ENCODE results near the gene HECTD1. TPM values are rescaled to one million over a fixed set of nuclear protein-coding genes. Genes with fewer than 3 reads are reported as not detected.

HECTD1 gene
- total RNA-seq, 2 experiments from 2014 or later, result 90.3 to 126 TPM

DNA sequence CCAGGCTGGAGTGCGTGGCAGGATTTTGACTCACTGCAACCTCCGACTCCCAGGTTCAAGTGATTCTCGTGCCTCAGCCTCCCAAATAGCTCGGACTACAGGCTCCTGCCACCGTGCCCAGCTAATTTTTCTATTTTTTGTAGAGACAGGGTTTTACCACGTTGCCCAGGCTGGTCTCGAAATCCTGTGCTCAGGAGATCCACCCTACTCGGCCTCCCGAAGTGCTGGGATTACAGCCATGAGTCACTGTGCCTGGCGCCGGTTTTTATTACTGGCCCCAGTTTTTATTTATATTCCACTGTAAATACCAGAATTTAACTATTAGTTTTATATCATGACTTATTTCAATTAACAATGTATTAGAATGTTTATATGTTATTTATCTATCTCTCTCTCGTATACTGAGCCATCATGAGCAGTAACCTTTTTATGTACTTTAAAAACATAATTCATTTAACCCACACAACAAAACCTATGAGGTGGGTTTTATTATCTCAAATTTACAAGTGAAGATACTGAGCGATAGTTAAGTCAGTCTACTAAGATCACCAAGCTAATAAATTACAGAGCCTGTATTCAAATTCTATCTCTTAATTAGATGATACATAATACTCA lies 47.8 kb downstream of the HECTD1 start:
- TF ChIP-seq, protein P1, sequence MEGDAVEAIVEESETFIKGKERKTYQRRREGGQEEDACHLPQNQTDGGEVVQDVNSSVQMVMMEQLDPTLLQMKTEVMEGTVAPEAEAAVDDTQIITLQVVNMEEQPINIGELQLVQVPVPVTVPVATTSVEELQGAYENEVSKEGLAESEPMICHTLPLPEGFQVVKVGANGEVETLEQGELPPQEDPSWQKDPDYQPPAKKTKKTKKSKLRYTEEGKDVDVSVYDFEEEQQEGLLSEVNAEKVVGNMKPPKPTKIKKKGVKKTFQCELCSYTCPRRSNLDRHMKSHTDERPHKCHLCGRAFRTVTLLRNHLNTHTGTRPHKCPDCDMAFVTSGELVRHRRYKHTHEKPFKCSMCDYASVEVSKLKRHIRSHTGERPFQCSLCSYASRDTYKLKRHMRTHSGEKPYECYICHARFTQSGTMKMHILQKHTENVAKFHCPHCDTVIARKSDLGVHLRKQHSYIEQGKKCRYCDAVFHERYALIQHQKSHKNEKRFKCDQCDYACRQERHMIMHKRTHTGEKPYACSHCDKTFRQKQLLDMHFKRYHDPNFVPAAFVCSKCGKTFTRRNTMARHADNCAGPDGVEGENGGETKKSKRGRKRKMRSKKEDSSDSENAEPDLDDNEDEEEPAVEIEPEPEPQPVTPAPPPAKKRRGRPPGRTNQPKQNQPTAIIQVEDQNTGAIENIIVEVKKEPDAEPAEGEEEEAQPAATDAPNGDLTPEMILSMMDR (conservative IDR thresholded peaks at IDR 0.05; ENCODE audit: low read length), result no peak
- no peak for TF ChIP-seq EZH2phosphoT487 (IDR thresholded peaks at IDR 0.05; ENCODE audit: borderline replicate concordance, low read depth, low read length)
- no peaks in the 10 kb centered on the region for H3K9me3 ChIP-seq (ENCODE audit: low read length)
- no peak for DNase-seq (ENCODE audit: low spot score)
- no peak overlapping the region for H3K27ac ChIP-seq (ENCODE audit: low read depth, low read length, poor library complexity, severe bottlenecking)
- H4K20me1 ChIP-seq (ENCODE audit: insufficient read depth, low read length), result no peaks in the 10 kb centered on the region
- no peaks in the 10 kb centered on the region for H3K4me1 ChIP-seq (ENCODE audit: insufficient read depth, low read length, poor library complexity, severe bottlenecking)
- no peak overlapping the region for H3K4me3 ChIP-seq (ENCODE audit: low read depth, low read length, poor library complexity, severe bottlenecking)
- ChIA-PET CTCF (ENCODE audit: unreplicated experiment) (no interaction called here), POLR2A (no interaction called here)
- H3K9me2 ChIP-seq (ENCODE audit: insufficient read depth, low read length), result no peaks in the 10 kb centered on the region
- no peak overlapping the region for H2AFZ ChIP-seq (ENCODE audit: low read length)
- intact Hi-C loops (cut with micrococcal nuclease; ENCODE audit: unreplicated experiment), result no loop called here
- peaks cover 89% of the 10 kb centered on the region for H3K36me3 ChIP-seq (ENCODE audit: insufficient read depth, low read length)
- no TSS peak for BruUV-seq (replicated peaks)
- H3K79me2 ChIP-seq (ENCODE audit: insufficient read depth, low read depth, low read length), result no peaks in the 10 kb centered on the region
- no peak overlapping the region for H3K4me2 ChIP-seq (ENCODE audit: low read length)

DNA sequence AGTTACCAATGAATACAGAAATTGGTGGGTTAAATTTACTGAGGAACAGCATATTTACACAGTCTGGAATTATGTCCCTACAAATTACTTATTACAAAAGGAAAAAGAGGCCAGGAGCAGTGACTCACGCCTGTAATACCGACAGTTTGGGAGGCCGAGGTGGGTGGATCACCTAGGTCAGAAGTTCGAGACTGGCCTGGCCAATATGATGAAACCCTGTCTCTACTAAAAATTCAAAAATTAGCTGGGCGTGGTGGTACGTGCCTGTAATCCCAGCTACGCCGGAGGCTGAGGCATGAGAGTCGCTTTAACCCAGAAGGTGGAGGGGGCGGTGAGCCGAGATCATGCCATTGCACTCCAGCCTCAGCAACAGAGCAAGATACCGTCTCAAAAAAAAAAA lies 52.6 kb downstream of the HECTD1 start:
- Histone ChIP-seq H3K9me3 (ENCODE audit: low read length) (no peaks in the 10 kb centered on the region), H3K4me3 (ENCODE audit: low read depth, low read length, poor library complexity, severe bottlenecking) (no peak overlapping the region), H3K4me1 (ENCODE audit: insufficient read depth, low read length, poor library complexity, severe bottlenecking) (no peaks in the 10 kb centered on the region), H3K36me3 (ENCODE audit: insufficient read depth, low read length) (peaks cover 78% of the 10 kb centered on the region), H3K79me2 (ENCODE audit: insufficient read depth, low read depth, low read length) (no peaks in the 10 kb centered on the region), H2AFZ (ENCODE audit: low read length) (no peak overlapping the region), H4K20me1 (ENCODE audit: insufficient read depth, low read length) (no peaks in the 10 kb centered on the region), H3K9me2 (ENCODE audit: insufficient read depth, low read length) (no peaks in the 10 kb centered on the region), H3K4me2 (ENCODE audit: low read length) (no peak overlapping the region), H3K27ac (ENCODE audit: low read depth, low read length, poor library complexity, severe bottlenecking) (no peak overlapping the region)
- CTCF ChIA-PET (ENCODE audit: unreplicated experiment), result no interaction called here
- TF ChIP-seq EZH2phosphoT487 (IDR thresholded peaks at IDR 0.05; ENCODE audit: borderline replicate concordance, low read depth, low read length), result no peak
- TF ChIP-seq, protein P1 (conservative IDR thresholded peaks at IDR 0.05; ENCODE audit: low read length), result no peak
- POLR2A ChIA-PET, result no interaction called here
- BruUV-seq (replicated peaks), result no TSS peak
- DNase-seq (ENCODE audit: low spot score), result no peak
- intact Hi-C loops (cut with micrococcal nuclease; ENCODE audit: unreplicated experiment), result no loop called here

DNA sequence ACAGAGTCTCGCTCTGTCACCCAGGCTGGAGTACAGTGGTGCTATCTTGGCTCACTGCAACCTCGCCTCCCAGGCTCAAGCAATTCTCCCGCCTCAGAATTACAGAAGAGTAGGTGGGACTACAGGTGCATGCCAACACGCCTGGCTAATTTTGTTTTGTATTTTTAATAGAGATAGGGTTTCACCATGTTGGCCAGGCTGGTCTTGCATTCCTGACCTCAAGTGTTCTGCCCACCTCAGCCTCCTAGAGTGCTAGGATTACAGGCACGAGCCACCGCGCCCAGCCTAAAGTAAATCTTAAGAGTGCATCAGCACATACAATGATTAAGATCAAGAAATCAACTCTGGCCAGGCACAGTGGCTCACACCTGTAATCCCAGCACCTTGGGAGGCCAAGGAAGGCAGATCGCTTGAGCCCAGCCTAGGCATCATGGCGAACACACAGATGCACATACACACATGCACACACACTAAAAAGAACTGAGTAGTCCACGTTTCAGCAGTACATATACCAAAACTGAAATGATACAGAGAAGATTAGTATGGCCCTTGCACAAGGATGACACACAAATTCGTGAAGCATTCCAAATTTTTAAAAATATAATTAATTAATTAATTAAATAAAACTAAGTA lies 65.0 kb downstream of the HECTD1 start:
- ChIA-PET CTCF (ENCODE audit: unreplicated experiment) (no interaction called here), POLR2A (no interaction called here)
- H3K36me3 ChIP-seq (ENCODE audit: insufficient read depth, low read length), result peaks cover 88% of the 10 kb centered on the region
- no peak overlapping the region for H3K4me3 ChIP-seq (ENCODE audit: low read depth, low read length, poor library complexity, severe bottlenecking)
- no peaks in the 10 kb centered on the region for H3K9me3 ChIP-seq (ENCODE audit: low read length)
- no peaks in the 10 kb centered on the region for H4K20me1 ChIP-seq (ENCODE audit: insufficient read depth, low read length)
- no peak for DNase-seq (ENCODE audit: low spot score)
- H3K27ac ChIP-seq (ENCODE audit: low read depth, low read length, poor library complexity, severe bottlenecking), result no peak overlapping the region
- no peak overlapping the region for H3K4me2 ChIP-seq (ENCODE audit: low read length)
- H3K9me2 ChIP-seq (ENCODE audit: insufficient read depth, low read length), result no peaks in the 10 kb centered on the region
- intact Hi-C loops (cut with micrococcal nuclease; ENCODE audit: unreplicated experiment), result no loop called here
- BruUV-seq (replicated peaks), result no TSS peak
- no peak overlapping the region for H2AFZ ChIP-seq (ENCODE audit: low read length)
- no peaks in the 10 kb centered on the region for H3K79me2 ChIP-seq (ENCODE audit: insufficient read depth, low read depth, low read length)
- no peaks in the 10 kb centered on the region for H3K4me1 ChIP-seq (ENCODE audit: insufficient read depth, low read length, poor library complexity, severe bottlenecking)
- TF ChIP-seq, protein P1 (conservative IDR thresholded peaks at IDR 0.05; ENCODE audit: low read length), result no peak
- no peak for TF ChIP-seq EZH2phosphoT487 (IDR thresholded peaks at IDR 0.05; ENCODE audit: borderline replicate concordance, low read depth, low read length)
